Hematopoietic multipotent progenitor cell treated with erythropoietin and hydrocortisone succinate and interleukin-3 and kit ligand, for 6 days (in vitro differentiated cells): ENCODE measurements around the gene CTSZ.

Experiments
- DNase-seq: peaks from one replicate; pipeline ENCODE4 v3.0.0-alpha.2; 2015

CTSZ gene

DNA sequence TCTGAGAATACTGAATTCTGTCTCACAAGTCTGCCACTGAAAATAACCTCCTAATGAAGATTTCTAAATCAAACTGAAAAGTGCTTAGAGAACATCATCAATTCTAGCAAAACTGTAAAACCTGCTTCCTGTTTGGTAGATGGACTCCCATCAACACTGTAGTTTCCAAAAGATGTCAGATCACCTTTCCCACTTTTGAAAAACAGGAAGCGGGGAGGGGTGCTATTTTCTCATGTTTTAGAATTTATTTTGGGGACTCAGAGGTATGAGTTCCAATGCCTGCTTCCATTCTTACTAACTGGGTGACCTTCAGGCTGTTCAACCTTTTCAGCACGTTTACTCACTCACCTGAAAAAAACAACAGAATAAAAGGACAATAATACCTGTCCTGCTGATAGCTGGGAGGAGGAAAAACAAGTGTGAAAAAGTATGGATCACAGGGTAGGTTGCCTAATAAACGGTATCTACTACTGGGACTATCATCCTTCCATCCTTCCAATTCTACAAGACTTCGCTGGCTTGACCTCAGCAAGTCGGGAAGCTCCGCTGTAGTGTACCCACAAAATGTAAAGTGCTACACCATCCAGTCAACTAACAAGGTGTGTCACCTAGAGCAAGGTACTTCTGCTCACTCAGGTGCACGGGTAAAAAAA is 24.0 kb upstream of the CTSZ start:
- no peak for DNase-seq

DNA sequence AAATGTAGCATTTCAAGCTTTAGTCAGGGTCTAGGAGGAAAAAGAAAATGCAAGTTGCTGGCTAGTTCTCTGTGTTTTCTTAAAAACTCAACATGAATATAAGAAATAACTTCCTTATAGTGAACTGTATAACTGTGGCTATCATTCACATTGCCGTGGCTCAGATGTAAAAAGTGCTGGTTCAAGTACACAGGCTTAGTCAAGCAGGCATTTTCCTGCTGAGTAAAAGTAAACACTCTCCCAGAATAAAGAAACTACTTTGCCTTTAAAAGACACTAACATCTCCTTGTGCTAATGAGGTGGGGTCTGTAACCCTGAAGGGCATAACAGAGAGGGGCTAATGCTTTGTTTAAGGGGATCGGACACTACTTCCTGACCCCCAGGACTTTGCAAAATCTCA is 21.8 kb upstream of the CTSZ start:
- DNase-seq = no peak

- DNase-seq = no peak
Observed at GRCh38 chr20:59027741-59028320, 20.8 kb upstream of the CTSZ start.

DNA sequence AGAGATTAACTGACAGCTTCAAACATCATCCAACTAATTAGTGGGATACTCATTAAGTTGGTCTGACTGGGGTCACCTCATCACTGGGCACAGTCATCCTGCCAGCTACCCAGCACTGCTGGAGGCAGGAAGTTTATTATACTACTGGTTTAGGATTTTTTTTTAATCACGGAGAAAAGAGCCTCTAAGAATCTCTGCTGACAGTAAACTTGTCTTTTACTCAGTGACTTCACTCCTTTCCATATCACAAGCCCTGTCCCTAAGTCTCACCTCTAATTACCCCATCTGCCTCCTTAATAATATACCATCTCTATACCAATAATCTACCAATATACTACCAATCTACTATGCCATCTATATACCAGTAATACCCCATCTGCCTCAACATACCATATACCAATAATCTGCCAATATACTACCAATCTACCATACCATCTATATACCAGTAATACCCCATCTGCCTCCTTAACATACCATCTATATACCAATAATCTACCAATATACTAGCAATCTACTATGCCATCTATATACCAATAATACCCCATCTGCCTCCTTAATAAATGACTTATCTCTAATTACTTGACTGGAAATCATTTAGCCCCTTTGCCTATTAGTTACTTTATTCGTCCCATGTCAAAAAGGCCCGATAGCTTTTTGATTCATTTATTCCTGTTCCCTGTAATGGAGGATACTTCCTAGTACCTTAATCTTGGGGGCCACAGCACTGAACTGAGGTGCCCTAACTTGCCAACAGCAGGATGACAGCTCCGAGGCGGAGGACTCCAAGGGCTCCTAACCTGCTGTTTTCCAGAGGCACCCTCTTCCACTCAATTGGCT is 20.1 kb upstream of the CTSZ start:
- DNase-seq = no peak

DNA sequence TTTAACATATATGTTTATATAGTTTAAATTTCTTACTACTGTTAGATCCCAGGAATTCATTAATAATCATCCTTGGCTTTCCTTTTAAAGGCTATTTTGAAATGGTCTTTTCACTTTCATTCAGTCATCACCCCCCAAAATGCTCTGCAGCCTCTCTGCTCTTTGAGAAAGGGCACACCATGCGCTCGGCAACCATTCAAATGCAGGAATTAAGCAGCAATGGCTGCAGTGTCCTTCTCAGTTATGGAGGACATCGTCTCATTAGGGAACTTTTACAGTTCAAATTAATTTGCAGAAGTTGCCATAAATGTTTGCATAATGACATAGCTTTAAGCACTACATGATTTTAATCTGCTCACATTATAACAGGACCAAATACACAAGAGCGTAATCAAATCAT is 18.5 kb upstream of the CTSZ start:
- no peak for DNase-seq

DNA sequence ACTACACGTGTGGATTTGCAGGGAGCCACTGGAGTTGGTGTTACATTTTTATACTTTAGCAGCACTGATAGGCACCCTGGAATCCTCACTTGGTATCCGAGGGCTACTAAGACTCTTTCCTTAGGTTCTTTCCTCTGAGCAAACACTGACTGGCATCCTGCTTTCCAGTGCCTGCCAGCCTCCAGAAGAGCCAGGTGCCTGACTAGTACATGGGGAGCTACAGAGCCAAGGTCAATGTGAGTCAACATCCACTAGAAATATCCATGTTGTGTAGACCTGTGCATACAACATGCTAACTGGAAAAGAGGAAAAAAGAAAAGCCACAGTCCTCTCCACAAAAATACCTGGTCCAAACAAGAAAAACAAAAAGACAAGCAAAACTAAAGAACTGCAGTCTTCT is 18.0 kb upstream of the CTSZ start:
- DNase-seq = no peak

DNA sequence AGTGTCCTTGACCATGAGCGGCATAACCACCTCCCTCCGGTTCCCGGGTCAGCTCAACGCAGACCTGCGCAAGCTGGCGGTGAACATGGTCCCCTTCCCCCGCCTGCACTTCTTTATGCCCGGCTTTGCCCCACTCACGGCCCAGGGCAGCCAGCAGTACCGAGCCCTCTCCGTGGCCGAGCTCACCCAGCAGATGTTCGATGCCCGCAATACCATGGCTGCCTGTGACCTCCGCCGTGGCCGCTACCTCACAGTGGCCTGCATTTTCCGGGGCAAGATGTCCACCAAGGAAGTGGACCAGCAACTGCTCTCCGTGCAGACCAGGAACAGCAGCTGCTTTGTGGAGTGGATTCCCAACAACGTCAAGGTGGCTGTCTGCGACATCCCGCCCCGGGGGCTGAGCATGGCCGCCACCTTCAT is 17.1 kb upstream of the CTSZ start:
- DNase-seq = no peak

DNA sequence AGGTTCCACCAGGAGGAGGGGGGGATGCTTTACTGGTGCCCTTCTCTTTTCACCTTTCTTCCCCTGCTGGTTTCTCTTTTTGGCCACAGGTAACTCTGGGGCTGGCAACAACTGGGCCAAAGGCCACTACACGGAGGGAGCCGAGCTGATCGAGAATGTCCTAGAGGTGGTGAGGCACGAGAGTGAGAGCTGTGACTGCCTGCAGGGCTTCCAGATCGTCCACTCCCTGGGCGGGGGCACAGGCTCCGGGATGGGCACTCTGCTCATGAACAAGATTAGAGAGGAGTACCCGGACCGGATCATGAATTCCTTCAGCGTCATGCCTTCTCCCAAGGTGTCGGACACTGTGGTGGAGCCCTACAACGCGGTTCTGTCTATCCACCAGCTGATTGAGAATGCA is 16.6 kb upstream of the CTSZ start:
- no peak for DNase-seq

- no peak for DNase-seq
Observed at GRCh38 chr20:59022754-59023153, 15.7 kb upstream of the CTSZ start.

GRCh38 chr20:59020938-59021551 is 14.0 kb upstream of the CTSZ start:
- DNase-seq = peak; percentile 97

- peak; percentile 53 for DNase-seq
Observed at GRCh38 chr20:59019217-59019616, 12.2 kb upstream of the CTSZ start, which contains the start of gene TUBB1. TUBB1 (plus strand) TSS chr20:59019429; CDS start chr20:59019523, 94 bp downstream.

DNA sequence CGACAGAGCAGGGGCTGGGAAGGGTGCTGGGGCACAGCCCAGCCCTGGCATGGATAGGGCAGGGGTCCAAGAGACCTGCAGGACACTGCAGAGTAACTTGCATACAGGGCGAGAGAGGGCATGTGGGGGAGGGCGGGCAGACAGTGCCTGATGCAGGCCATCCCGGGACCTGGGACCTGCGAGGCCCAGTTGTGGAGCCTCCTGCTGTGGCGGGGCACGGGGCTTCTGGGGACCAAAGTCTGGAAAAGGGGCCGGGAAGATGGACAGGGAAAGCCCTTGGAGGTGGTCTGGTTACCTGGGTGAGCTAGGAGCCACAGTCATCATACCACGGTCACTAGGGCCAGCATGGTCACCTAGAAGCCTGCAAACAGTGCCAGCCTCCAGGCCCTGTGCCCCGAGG is 11.8 kb upstream of the CTSZ start:
- no peak for DNase-seq

DNA sequence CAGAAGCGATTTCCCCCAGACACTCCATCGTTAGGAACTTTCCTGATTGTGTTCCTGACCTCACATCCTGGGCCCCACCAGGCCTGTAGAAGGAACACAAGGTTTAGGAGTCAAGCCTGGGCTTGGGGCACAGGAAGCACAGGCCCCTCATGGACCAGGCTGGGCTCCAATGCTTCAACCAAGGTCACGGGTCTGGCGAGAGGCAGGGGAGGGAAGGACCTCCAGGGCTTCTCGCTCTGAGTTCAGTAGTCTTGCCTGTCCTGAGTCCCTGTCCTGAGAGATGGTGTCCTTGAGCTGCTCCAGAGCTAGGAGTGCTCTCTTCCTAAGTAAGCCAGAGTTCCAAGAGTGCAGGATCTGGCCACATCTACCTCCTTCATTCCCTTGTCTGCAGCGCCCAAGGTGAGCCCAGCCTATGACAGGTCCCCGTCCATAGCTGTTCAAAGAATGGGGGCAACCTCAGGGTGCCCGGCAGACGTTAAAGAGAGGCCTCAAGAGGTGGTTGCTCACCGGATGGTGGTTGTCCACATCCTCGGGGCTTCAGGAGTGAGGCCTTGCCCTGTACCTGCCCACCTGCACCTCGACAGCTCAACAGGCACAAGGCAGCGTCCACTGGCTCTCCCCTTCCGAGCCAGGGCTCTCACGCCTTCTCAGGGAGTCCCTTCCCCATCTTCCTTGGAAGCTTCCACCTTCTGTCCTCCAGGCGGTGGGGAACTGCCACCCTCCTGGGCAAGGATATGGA is 10.6 kb upstream of the CTSZ start:
- DNase-seq = no peak

DNA sequence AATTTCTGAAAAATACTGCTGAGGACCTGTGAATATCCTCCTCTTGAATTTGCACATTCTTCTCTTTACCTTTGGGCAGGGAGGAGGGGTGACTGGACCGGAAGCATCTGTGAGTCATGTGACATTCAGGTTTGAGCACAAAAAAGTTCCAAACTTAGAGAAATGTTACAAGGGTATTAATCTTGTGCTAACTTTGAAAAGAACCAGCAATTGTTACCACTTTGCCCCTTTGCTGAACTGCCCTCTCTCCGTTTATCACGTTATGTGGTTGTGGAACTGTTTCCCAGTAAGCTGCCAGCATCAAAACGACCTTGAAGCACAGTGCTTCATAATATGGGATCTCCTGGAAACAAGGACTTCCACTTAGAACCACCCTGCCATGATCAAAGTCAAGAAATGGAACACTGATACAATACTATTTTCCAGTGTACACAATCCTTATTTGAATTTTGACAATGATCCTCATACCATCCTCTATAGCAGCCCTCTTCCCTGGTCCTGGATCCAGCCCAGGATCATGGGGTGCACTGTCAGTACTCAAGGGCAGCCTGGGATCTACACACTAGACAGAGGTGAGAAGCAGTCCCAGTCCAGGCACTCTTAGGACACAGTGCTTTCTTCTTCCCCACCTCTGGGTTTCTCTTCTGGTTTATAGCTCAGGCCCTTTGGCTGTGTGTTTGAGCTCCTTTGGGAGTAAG is 9.9 kb upstream of the CTSZ start:
- peak; percentile 57 for DNase-seq

GRCh38 chr20:59015812-59016711 is 9.0 kb upstream of the CTSZ start:
- DNase-seq = peak; percentile 69

- DNase-seq = no peak
Observed at GRCh38 chr20:59015411-59015810, 8.4 kb upstream of the CTSZ start.

- DNase-seq = peak; percentile 52
Observed at GRCh38 chr20:59014680-59015389, 7.8 kb upstream of the CTSZ start.

DNA sequence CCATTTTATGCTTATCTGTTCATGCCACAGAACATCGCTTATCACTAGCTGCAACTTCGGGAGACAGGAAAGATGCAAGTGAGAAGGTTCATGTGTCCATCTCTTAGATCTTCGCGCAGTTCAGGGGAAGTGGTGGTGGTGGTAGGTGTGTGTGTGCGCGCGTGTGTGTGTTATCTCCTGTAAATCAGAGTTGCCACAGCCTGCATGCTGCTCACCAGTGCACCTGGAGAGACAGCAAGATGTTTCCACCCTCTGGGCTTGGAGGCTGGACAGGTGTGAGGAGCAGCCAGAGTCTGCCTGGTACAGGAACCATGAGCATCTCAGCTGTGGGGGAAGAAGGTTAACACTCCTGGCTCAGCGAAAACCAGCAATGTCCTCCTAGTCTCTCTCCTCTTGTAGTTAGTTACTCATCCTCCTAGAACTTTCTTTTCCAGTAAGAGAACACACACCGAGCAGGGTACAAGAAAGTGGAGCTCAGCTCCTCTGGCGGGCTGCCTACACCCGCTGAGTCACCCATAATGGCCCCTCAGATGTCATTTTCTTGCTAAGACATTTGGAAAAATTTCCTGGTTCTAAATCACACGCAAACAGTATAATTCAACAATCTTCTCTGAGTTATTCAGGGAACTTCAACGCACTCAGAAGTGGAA is 7.0 kb upstream of the CTSZ start:
- peak; percentile 34 for DNase-seq

DNA sequence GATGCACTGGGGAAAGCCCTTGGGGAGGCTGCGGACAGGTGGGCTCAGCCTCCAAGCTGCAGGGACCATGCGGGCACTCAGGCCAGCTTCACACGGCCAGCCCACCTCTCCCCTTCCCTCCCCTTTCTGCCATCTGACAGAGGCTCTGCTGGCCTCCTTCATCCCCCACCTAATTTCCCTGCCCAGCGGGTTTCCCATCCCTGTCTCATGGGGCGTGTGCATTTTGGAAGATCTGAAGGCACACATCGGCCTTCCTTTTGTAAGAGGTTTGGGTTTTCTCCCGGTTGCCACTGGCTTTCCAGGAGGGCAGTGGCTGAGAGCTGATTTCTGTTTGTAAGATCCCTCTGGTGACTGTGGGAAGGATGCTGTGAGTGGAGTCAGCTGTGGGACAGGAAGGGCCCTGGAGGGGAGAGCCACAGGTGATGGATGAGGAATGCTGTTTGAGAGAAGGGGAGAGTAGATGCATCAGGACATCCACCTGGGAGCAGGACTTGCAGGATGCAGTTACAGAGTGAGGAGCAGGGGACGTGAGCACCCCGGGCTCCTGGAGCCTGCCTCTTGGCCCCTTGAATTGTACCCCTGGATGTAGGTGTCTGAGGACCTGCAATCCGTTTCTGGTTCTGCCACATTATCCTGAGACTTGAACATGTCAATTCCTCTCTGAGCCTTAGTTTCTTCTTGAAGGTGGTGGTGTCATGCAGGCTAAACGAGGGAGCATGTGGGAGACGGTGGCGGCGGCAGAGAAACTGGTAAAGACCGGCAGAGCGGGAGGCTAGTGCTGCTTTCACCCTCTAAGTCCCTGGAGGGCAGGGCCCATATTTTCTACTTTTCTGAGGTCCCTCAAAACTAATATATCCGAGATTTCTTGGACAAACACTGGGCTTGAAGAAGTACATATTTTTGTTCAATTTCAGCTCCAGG is 6.2 kb upstream of the CTSZ start:
- no peak for DNase-seq
